Measurements from ENCODE around the gene CD2AP.

GRCh38 chr6:47535316-47536225 lies 58.0 kb downstream of the CD2AP start:
- TF ChIP-seq, protein P1, sequence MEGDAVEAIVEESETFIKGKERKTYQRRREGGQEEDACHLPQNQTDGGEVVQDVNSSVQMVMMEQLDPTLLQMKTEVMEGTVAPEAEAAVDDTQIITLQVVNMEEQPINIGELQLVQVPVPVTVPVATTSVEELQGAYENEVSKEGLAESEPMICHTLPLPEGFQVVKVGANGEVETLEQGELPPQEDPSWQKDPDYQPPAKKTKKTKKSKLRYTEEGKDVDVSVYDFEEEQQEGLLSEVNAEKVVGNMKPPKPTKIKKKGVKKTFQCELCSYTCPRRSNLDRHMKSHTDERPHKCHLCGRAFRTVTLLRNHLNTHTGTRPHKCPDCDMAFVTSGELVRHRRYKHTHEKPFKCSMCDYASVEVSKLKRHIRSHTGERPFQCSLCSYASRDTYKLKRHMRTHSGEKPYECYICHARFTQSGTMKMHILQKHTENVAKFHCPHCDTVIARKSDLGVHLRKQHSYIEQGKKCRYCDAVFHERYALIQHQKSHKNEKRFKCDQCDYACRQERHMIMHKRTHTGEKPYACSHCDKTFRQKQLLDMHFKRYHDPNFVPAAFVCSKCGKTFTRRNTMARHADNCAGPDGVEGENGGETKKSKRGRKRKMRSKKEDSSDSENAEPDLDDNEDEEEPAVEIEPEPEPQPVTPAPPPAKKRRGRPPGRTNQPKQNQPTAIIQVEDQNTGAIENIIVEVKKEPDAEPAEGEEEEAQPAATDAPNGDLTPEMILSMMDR (IDR thresholded peaks at IDR 0.05; ENCODE audit: poor library complexity) = no peak
- no peak for TF ChIP-seq EZH2 (IDR thresholded peaks at IDR 0.05; ENCODE audit: borderline replicate concordance)
- no peak for TF ChIP-seq EZH2phosphoT487 (IDR thresholded peaks at IDR 0.05; ENCODE audit: low read depth, severe bottlenecking, unreplicated experiment)
